GM18517 (cell line): Measurements from ENCODE around the gene SLC17A8.
A peak's percentile ranks its signal among the peaks of the same experiment; 100 is the strongest.
"Not testable (repeated sequence)": the region's sequence is repeated elsewhere in the genome, so short reads cannot be mapped to it uniquely, and the experiment has no call there.

Experiments
- ATAC-seq: cut with Tn5 transposase; IDR thresholded peaks from one replicate; pipeline ENCODE4 v1.9.1; 2021; ENCODE audit warnings: mild to moderate bottlenecking, moderate library complexity; ENCODE audit not compliant: unreplicated experiment

SLC17A8 gene

GRCh38 chr12:100356644-100357223 is at the start of gene SLC17A8:
Gene SLC17A8 (plus strand): TSS chr12:100357074. CDS start chr12:100357392, 318 bp downstream.
- ATAC-seq, result no peak

- ATAC-seq, result not testable (repeated sequence)
Observed at GRCh38 chr12:100308138-100308537, 48.7 kb upstream of the SLC17A8 start.

DNA sequence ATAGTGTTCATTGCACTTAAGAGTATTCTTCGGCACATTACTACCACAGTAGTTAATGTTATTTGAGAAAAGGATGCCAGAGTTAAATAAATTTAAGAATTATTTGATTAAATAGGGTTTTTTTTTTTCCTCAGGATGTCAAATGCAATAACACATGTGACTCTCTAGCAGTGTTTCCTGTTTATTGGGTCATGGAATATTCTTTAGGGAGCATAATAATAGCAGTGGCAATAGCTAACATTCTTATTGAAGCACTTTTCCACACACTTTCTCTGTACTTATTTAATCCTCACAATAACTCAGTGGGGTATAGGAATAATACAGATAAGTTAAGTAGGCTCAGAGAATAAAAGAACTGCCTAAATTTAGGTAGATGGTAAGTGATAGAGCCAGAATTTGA is 45.6 kb upstream of the SLC17A8 start:
- ATAC-seq, result no peak

GRCh38 chr12:100317371-100317770 is 39.5 kb upstream of the SLC17A8 start:
- ATAC-seq, result no peak

DNA sequence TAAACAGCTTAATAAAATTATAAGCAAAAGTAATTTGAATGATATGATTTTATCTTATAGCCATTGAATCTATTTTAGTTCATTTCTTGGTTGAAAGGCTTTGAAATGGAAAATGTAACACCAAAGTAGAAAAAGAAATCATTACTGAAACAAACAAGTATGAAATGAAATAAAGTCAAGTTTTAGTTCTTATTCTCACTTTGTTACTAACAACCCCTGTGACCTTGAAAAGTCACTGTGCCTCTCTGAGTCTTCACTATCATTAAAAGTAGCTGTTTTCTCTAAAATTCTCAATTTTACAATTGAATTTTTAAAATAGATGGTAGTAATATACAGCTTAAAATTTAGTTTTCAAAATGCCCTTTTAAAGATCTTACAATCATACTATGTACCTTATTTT is 32.4 kb upstream of the SLC17A8 start:
- ATAC-seq, result peak; percentile 66

GRCh38 chr12:100326208-100326607 is 30.7 kb upstream of the SLC17A8 start:
- no peak for ATAC-seq

DNA sequence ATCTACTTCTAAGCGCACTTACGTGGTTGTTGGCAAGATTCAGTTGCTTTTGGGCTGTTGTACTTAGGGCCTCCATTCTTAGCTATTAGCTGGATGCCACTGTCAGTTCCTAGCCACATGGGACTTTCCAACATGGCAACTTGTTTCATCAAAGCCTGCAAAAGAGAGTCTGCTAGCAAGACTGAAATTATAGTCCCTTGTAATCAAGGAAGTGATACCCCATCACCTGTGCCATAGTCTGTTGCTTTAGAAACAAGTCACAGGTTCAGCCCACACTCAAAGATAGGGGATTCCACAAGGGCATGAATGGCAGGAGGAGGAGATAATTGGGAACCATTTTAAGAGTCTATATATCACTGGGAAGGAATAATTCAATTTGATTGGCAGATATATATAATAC is 27.1 kb upstream of the SLC17A8 start:
- peak; percentile 92 for ATAC-seq

DNA sequence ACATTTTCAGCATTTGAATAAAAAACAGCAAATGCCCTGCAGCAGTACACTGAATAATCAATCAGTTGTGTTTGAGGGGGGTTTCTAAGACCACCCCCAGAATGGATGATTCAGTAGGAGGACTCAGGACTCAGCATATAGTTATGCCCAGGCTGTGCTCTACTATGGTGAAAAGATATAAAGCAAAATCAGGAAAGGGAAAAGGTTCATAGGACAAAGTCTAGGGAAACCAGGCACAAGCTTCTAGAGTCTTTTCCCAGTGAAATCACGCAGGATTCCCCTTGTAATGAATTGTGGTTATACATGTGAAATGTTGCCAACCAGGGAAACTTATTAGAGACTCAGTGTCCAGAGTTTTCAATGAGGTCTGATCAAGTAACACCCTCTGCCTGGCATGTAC is 25.0 kb upstream of the SLC17A8 start:
- no peak for ATAC-seq

- ATAC-seq, result no peak
Observed at GRCh38 chr12:100332852-100333251, 24.0 kb upstream of the SLC17A8 start.

DNA sequence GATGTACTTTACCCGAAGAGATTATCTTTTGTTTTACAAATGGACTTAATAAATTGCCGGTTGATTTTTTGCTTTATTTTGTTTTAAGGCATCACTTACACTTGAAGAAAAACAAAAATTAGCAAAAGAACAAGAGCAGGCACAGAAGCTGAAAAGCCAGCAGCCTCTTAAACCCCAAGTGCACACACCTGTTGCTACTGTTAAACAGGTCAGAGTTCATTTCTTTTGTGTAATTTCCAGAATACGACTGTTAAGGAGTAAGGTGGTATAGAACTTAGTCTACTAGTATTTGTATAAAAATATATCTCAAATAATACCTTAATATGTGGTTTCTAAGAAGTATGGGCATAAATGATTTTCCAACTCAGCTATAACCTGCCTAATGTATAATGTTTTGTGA is 19.6 kb upstream of the SLC17A8 start:
- no peak for ATAC-seq

DNA sequence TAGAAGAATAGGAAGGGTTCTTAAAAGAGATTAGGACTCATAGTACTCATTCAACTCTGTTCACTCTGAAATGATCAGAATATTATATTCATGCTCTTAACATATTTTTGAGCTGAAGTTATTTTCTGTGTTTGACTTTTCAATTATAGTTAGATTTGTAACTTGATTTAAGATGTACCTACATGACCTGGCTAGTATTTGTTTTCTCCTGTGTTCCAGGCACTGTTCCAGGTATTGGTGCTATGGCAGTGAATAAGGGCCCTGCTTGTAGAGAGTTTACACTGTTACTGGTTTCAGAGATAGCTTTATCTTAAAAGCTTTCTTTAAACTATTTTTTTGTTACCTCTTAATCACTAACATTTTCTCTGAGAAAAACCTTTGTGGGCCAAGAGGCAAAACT is 19.1 kb upstream of the SLC17A8 start:
- no peak for ATAC-seq

DNA sequence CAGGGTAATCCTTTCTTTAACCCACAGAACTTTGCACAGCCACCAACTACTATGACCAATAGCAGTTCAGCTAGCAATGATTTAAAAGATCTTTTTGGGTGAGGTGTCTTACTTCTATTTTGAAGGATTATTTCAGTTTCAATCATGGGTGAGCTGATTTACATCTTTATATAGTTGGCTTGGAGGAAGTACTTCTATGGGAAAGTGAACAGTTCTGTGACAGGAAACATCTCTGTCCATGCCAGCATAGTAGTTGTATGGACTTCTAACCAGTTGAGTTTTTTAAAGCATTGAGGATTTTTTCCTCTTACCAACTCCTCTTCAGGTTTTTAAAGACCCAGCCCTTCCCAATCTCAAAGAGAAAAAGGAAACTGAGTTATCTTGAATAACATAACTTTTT is 17.8 kb upstream of the SLC17A8 start:
- no peak for ATAC-seq

- ATAC-seq, result not testable (repeated sequence)
Observed at GRCh38 chr12:100342897-100343296, 14.0 kb upstream of the SLC17A8 start.

DNA sequence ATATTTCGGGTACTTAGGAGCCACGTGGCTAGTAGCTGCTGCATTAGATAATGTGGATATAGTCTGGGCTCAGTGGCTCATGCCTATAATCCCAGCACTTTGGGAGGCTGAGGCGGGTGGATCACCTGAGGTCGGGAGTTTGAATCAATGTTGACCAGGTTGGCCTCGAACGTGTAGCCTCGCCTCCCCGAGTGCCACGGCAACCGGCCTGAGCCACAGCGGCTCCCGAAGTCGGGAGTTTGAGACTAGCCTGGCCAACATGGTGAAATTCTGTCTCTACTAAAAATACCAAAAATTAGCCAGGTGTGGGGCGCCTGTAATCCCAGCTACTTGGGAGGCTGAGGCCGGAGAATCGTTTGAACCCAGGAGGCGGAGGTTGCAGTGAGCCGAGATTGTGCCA is 12.5 kb upstream of the SLC17A8 start:
- ATAC-seq, result not testable (repeated sequence)

- no peak for ATAC-seq
Observed at GRCh38 chr12:100345020-100345767, 11.7 kb upstream of the SLC17A8 start.

- ATAC-seq, result no peak
Observed at GRCh38 chr12:100346660-100347059, 10.2 kb upstream of the SLC17A8 start.

DNA sequence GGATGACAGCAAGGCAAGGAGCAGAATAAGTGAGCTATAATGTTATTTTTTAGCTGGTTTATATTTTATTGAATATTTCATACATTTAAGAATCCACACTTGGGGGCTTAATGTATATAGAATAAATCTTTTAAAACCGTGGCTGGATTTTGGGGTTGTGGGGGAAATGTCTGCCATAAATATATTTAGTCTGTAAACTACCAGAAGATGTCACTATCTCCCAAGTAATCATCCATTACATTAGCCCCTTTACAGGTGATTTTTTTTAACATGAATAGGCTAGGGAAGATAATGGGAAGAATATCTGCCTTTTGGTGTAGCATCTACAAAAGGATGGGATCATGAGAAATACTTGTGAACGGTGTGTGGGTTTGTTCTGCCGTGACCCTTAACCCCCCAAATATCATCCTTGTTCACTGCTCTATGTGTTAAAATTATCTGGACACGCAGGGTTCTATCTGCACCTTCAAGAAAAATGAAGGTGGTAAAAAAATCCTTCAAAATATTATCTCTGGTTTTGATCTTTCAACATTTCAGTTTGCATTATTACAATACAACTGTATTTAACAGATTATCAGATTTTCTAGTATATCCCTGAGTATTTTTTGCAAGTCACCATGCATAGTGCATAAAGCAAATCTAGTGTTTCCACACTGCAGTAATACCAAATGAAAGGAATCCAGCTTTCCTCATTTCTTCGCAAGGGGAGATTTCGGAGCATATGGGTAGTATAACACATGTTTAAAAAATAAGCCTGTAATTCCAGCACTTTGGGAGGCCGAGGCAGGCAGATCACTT is 8.0 kb upstream of the SLC17A8 start:
- no peak for ATAC-seq

DNA sequence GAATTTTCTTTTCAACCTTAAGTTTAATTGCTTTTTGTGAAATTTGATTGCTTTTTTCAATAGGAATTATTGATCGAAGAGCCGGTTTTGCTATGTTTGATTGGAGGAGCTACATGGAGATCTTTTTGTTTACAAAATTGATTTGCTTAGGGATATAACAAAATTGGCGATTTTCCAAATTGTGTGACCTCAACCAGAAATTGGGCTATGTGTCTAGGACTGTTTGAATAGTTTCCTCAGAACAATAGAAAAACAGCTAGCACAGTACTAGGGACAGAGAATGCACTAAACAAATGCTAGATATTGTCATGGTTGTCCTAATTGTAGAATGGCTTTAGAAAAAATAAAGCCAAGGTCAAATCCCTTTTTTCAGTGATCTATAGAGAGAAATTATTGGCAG is 2.4 kb downstream of the SLC17A8 start:
- no peak for ATAC-seq

- no peak for ATAC-seq
Observed at GRCh38 chr12:100359822-100360221, 2.9 kb downstream of the SLC17A8 start.

DNA sequence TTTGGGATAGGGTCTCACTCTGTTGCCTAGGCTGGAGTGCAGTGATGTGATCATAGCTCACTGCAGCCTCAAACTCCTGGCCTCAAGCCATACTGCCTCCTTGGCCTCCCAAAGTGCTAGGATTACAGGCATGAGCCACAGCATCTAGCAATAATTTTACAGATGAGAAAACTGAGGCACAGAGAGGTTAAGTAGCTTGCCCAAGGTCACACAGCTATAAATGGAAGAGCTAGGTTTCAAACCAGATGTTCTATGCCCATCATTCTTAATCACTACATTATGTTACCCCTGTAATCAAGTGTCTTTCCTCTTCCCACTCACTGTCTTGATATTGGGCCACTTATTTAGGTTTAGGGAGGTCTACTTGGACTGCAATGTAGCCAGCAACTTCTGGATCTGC is 3.6 kb downstream of the SLC17A8 start:
- no peak for ATAC-seq

DNA sequence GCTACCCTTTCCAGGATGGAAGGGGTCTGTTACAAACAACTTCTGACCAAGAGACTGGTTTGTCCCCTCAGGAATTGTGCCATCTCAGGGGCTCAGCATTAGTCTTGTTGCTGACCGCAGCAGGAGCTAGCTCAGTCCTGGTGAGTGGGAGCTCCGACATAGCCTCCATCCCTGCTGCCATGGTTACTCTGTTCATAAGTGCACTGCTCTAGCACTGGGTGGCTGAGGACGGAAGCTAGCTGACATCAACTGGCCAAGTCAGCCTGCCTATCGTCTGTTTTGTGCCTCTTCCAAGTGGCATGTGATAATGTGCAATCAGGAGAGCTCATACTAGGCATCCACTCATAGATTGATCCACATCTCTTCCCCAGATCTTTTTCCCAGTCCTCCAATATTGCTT is 7.5 kb downstream of the SLC17A8 start:
- ATAC-seq, result no peak

DNA sequence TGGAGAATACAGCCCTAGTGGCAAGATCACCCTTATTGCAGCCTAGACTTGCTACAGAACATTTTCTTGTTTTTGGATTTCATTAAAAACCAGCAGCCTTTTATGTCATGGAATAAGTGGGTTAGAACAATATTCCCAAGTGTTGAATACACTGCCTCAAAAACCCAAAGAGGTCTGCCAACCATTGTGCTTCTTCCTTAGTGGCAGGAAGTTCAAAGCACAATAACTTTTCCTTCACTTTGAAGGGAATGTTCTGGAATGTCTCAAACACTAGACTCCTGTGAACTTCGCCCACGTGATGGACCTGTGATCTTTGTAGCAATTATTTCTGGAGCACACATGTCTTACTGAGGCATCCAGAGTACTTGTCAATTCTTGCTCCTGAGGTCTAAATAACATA is 8.5 kb downstream of the SLC17A8 start:
- ATAC-seq, result no peak
